ENCODE measurements around the gene CLDN9.

- TF ChIP-seq CTCF (IDR thresholded peaks at IDR 0.05) (no peak), POLR2A (IDR thresholded peaks at IDR 0.05) (no peak), POLR2AphosphoS5 (IDR thresholded peaks at IDR 0.05) (no peak)
These were observed 12.6 kb downstream of the CLDN9 start for GRCh38 chr16:3025032-3026002.
